GM23338 (cell line): ENCODE measurements around the gene IFRD1.

Experiments used
- EZH2 ChIP-seq: fragments of 200-600 bp; sonication (generic); IDR thresholded peaks from one replicate; pipeline ENCODE4 v1.8.0; 2017; ENCODE audit warnings: antibody characterized with exemption, mild to moderate bottlenecking, low read depth; ENCODE audit not compliant: unreplicated experiment
- EZH2phosphoT487 ChIP-seq: fragments of 200-600 bp; sonication (generic); IDR thresholded peaks from one replicate; pipeline ENCODE4 v1.8.1; 2018; ENCODE audit warnings: antibody characterized with exemption; ENCODE audit not compliant: unreplicated experiment
- POLR2AphosphoS5 ChIP-seq: IDR thresholded peaks from 2 replicates; pipeline ENCODE4 v1.6.1; 2016; ENCODE audit warnings: antibody characterized with exemption, low read depth
- STAT1 ChIP-seq: IDR thresholded peaks from one replicate; pipeline ENCODE4 v1.6.1; 2016; ENCODE audit warnings: antibody characterized with exemption; ENCODE audit not compliant: unreplicated experiment
- TF ChIP-seq, protein P1 (sequence below), 2 experiments: fragments of 200-600 bp in 1 of 2; sonication (generic) in 1 of 2; conservative IDR thresholded peaks; 2 replicates each; pipeline versions ENCODE4 v1.5.1 to v1.6.1; 2016 to 2017; ENCODE audit warnings: antibody characterized with exemption in 2 of 2, low read depth in 2 of 2, mild to moderate bottlenecking in 2 of 2, moderate library complexity in 1 of 2

DNA sequence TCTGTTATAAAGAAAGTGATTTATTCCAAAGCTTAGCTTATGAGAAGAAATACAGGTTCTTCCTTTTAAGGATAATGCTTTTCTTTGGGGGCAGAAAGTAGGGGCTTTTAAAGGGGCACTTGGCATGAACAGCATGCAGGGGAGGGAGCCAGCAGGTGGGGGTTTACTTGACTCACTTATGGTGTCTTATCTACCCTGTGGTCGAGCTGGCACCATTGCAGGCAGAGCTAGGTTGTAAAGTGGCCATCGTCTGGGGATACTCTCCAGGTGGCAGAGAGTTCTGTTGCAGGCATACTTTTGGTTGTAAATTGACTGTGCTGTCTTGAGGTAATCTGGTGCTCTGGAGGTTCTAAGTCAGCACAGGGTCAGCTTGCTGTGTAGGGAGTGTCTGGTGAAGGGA, 26.3 kb upstream of the IFRD1 start:
- TF ChIP-seq, protein P1, sequence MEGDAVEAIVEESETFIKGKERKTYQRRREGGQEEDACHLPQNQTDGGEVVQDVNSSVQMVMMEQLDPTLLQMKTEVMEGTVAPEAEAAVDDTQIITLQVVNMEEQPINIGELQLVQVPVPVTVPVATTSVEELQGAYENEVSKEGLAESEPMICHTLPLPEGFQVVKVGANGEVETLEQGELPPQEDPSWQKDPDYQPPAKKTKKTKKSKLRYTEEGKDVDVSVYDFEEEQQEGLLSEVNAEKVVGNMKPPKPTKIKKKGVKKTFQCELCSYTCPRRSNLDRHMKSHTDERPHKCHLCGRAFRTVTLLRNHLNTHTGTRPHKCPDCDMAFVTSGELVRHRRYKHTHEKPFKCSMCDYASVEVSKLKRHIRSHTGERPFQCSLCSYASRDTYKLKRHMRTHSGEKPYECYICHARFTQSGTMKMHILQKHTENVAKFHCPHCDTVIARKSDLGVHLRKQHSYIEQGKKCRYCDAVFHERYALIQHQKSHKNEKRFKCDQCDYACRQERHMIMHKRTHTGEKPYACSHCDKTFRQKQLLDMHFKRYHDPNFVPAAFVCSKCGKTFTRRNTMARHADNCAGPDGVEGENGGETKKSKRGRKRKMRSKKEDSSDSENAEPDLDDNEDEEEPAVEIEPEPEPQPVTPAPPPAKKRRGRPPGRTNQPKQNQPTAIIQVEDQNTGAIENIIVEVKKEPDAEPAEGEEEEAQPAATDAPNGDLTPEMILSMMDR (conservative IDR thresholded peaks at IDR 0.05; ENCODE audit: low read depth in 2 of 2), result no peak
- no peak for TF ChIP-seq EZH2
- no peak for TF ChIP-seq EZH2phosphoT487
- no peak for TF ChIP-seq POLR2AphosphoS5
- no peak for TF ChIP-seq STAT1
